ENCODE results near the gene CASTOR1.

The CASTOR1 gene

GRCh38 chr22:30333707-30334087 lies 44.4 kb upstream of the CASTOR1 start:
- TF ChIP-seq CTCF (IDR thresholded peaks at IDR 0.05), result no peak
- no peak for DNase-seq (ENCODE audit: low spot score)
- Histone ChIP-seq H3K4me3 (no peak overlapping the region), H3K27ac (no peak overlapping the region)

DNA sequence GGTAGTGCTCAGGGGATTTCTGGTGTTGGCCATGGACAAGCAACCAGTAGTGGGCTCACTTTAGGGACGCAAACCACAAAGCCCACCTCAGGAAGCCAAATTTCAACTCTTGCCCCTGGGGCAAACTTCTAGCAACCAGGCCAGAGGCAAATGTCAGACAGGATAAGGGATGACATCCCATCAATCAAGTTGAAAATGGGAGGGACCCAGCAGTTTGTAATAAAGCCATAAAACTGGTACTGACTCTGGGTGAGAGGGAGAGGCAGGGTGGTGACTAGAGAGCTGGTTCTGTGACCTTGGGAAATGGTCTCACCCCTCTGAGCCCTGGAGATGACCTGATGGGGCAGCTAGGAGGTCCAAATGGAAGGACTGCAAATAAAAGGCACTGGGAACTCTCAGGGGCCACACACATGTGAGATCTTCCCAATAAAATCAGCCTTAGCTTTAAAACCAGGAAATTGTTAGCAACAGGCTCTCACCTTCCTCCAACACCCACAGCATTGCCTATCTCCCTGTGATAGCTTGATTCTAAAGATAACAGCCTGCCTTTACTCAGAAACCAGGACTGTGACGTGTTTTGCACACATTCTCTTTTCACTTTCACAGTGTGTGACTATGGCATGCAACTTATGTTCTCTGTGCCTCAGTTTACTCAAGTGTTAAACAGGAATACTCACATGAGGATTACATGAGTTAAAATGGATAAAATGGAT lies 43.8 kb upstream of the CASTOR1 start:
- no peak for TF ChIP-seq CTCF (IDR thresholded peaks at IDR 0.05)
- Histone ChIP-seq H3K4me3 (no peak overlapping the region), H3K27ac (no peak overlapping the region)
- no peak for DNase-seq (ENCODE audit: low spot score)

DNA sequence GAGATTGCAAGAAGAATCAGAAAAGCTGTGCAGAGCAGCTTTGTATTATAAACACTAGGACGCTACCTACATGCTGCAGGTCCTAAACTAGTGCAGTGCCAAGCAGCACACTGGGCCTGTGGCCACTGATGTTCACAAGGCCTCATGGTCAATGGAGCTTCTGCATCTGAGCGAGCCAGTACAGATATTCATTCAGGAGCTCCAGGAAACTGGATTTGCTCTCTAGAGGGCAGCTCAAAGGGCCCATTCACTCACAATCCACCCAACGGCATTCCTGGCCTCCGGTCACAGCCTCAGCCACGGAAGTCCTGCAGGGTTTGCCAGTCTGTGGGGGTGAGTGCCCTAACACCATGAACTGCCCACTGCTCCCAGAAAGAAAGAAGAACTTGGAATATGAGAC lies 43.2 kb upstream of the CASTOR1 start:
- DNase-seq (ENCODE audit: low spot score), result no peak
- TF ChIP-seq CTCF (IDR thresholded peaks at IDR 0.05), result no peak
- no peak overlapping the region for H3K4me3 ChIP-seq
- no peak overlapping the region for H3K27ac ChIP-seq

DNA sequence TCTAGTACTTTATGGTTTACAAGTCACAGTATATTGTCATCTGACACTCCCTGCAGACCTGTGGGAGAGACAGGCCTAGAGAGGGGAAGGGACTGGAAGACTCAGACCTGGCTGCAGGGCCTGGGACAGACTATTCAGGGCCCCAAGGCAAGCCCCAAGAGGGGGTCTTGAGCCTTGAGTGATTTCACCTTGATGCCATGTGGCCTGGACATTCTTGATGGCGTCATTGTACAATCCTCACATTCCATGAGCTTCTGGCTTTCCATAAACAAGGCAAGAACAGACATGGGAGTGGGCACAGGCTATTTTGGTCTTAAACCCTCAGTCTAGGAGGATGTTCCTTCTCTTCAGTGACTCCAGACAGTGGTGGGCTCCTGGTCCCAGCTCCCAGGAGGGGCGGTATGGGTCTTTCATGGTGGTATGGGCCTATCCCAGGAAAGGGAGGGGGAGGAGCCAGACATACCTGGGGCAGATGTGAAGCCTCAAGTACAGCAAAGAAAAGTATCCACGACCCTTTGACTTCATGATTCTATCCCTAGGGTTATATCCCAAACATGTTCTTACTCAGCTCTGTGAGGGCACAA lies 39.3 kb upstream of the CASTOR1 start:
- DNase-seq (ENCODE audit: low spot score), result peak; percentile 70
- H3K4me3 ChIP-seq, result no peak overlapping the region
- H3K27ac ChIP-seq, result peak overlapping the region in 1 of 2 donors; percentile 17
- no peak for TF ChIP-seq CTCF (IDR thresholded peaks at IDR 0.05)

DNA sequence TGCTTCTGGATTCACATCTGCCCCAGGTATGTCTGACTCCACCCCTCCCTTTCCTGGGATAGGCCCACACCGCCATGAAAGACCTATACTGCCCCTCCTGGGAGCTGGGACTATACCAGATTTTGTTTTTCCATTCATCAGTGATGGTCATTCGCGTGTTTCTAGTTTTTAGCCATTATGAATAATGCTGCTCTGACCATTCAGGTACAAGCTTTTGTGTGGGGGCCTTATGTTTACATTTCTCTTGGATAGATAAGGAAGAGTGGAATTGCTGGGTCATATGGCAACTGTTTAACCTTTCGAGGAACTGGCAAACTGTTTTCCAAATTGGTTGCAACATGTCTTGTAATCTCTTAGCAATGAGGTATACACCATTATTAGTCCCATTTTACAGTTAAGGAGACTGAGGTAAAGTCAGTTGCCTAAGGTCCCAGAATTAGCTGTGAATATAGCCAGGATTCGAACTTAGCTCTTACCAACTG lies 38.6 kb upstream of the CASTOR1 start:
- no peak for TF ChIP-seq CTCF (IDR thresholded peaks at IDR 0.05)
- H3K27ac ChIP-seq, result peak overlapping the region in 1 of 2 donors; percentile 17
- no peak overlapping the region for H3K4me3 ChIP-seq
- no peak for DNase-seq (ENCODE audit: low spot score)

DNA sequence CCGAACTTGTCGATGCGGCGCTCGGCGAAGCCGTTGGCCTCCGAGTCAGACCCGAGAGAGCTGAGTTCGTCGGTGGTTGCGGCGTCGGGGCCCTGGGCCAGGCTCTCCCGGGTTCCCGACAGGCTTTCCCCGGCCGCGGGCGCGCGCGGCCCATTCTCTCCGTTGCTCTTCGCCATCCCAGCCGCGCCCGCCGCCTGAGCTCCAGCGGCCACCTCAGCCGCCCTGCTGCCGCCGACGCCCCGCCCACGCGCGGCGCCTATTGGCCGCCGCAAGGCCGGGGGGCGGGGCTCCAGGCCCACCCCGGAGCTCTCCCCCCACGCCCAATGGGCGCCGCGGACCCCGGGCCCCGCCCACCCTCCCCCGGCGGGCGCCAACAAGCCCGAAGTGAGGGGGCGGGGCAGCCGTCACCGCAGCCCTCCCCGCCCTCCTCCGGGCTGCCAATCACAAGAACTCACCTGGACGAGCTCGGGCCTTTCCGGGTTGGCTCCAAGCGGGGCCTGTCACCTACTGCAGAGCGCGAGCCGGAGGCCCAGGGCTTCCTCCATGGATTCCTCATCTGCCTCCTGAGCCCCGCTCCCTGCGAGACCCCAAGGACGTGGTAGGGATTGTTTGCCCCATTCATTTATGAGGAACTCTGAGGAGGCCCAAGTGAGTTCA lies 37.5 kb upstream of the CASTOR1 start, which contains the start of gene TBC1D10A:
Gene TBC1D10A, minus strand, starts transcription at position 236 of the 657 bp plus-strand sequence. Its CDS starts 60 bp downstream, at position 176.
- peak within 1 kb of the TSS; percentile 92 to 93 for H3K27ac ChIP-seq
- peak within 1 kb of the TSS; percentile 85 for H3K4me3 ChIP-seq
- peak; percentile 91 for DNase-seq (ENCODE audit: low spot score)
- TF ChIP-seq CTCF (IDR thresholded peaks at IDR 0.05), result no peak
